HG03175 (cell line): ENCODE measurements around the gene MLLT6.

Experiments used
- ATAC-seq: cut with Tn5 transposase; IDR thresholded peaks from one replicate; pipeline ENCODE4 v1.9.1; 2021; ENCODE audit warnings: mild to moderate bottlenecking, moderate library complexity; ENCODE audit not compliant: unreplicated experiment

MLLT6 gene

DNA sequence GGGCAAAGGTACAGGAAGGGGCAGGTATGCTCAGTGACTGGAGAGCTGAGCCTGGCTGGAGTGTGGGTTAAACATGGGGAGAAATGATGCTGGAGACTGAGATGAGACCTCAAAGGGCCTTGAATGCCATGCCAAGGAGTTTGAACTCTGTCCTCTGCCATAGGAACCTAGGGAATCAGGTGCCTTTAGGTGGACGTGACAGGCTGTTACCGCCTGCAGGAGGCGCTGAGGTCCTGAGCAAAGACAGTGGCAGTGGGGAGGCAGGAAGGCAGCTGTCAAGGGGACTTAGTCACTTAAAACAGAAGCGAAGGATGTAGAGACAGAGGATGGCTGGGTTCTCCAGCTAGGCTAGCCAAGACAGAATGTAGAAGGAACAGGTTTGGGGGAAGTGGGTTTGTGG is 56.5 kb downstream of the MLLT6 start:
- ATAC-seq: no peak

DNA sequence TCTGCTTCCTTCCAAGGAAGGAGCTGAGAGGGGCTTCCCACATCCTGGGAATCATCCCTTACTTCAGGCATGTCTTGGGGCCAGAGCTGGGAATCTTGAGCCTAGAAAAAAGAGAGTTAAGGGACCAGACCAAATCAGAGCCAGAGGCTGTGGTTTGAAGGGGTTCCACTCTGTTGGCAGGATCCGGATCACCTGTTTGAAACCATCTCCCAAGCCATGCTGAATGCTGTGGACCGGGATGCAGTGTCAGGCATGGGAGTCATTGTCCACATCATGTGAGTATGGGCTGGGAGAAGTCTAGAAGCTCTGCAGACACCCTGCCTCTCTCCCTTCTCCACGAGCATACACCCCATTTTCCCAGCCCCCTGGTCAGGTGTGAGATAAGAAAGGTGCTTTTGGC is 57.2 kb downstream of the MLLT6 start:
- no peak for ATAC-seq

DNA sequence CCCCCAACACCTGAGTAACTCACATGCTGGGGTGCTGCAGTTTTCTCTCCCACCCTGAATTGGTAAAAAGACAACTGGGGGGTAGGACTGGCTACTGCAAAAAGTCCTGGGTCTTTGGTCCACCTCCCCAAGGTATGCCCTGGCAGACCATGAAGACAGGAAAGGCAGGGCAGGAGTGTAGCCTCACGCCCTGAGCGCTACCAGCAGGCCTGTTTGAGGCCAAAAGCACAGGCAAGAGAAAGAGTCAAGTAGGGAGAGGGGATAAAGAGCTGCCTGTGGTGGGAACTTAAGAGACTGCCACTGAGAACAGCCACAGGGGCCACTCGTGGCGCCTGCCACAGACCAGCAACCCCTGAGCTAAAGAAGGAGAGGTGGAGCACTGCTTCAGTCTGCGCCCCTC is 61.3 kb downstream of the MLLT6 start:
- no peak for ATAC-seq

DNA sequence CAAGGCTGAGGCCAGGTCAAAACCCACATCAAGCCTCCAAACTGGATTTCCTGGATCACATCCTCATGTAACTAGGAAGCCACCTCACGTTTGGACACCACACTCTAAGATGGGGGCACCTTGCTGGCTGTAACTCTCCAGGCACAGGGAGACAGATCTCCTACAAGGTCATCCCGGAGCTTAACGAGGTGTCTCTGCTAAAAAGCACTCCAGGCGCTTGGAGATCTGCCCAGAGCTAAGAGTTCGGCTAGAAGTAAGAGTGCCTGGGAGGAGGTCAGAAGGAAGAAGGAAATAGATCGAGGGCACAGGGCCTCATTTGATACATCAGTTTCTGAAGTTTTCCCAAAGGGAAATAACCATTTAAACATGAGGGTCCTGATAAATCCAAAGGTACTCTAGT is 63.3 kb downstream of the MLLT6 start:
- ATAC-seq: no peak

DNA sequence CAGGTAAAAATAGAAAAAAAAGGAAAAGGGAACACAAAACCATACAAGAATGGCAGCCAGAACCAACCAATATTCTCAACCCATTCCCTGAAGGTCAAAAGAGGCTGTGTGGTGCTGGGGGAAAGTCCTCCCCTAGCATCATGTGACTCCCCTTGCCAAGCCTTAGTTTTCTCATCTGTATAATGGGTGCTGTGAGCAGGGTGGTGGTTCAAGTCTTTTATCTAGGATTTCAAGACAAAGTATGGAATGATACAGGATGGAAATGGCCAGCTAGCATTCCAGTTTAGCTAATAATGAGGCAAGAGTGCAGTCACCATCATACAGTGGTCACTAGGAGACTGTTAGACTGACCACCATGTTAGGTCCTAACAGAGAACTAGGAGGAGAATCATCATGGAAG is 68.2 kb downstream of the MLLT6 start:
- no peak for ATAC-seq

DNA sequence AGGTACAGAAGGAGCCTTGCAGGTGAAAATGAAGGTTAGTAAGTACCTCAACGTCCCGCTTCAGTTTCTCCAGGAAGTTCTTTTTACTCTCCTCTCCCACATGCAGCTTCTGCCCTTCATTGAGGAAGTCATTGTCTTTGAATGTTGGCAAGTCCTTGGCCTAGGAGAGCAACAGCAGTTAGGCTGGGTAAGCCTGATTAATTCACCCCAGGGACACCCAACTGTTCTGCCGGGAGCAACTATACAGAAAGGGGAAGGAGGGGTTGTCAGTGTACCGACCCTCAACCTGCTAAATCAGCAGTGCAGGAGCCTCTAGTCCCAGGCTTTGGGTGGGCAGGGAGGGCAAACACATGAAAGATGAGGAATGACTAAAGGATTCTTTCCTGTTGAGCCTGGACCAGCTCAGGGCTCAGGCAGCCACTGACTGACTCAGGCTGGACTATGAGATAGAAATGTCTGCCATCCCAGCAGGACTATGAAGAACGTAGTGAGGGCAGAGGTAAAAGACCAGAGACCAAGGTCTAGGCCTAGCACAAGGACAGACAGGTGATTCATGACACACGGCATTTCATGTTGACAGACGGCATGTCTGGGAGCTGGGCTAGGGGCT is 72.7 kb downstream of the MLLT6 start:
- ATAC-seq: no peak
